Measurements from ENCODE around the gene RGR.

DNA sequence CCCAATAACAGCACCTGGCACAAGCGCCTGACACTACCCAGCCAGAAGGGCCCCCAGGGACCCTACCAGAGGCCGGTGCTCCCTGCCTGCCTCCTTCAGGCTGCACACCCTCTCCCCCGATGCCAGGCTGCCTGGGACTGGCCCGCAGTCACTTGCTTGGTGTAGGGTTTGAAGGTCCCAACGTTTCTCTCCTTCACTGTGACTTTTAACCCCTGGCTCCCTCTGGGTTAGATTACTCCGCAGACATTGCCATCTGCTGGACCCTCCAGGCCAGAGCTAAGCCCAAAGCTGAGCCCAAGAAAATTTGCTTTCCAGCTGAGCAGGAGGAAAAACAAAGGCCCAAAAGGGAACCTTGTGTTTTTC, 43.6 kb upstream of the RGR start:
- TF ChIP-seq EZH2 (IDR thresholded peaks at IDR 0.05; ENCODE audit: borderline replicate concordance, low read length) (no peak), CTCF (IDR thresholded peaks at IDR 0.05; ENCODE audit: low read length) (peak; percentile 44; the same call in 1 of the 2 replicates)
